ENCODE data around the gene KRTAP9-8. TPM values are rescaled to one million over a fixed set of nuclear protein-coding genes. Genes with fewer than 3 reads are reported as not detected.
"Not testable (repeated sequence)": the region's sequence is repeated elsewhere in the genome, so short reads cannot be mapped to it uniquely, and the experiment has no call there.

KRTAP9-8 gene
- total and polyA plus RNA-seq, 2 of the 8 experiments (the other 6 are each of a cell fraction or from before 2014, with no cell fraction given), result not detected

DNA sequence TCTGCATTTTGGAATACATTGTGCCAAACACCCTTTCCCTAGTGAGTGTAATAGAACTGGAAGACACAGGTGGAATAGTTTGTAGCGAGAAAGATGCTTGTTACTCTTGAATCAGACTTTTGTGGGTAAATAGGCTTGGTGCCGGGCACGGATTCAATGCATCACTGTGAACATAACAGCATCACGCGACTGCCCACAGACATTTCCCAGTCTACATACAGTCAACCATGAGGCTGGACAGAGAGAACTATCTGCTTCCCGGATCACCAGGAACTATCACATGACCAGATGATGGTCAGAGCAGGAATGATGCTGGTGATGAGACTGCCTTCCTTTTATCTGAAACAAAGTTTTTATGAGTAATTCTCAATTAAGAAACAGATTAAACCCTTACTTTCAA, 11.7 kb upstream of the KRTAP9-8 start:
- Histone ChIP-seq H2BK5ac (ENCODE audit: low read depth, low read length) (no peak overlapping the region), H3K18ac (ENCODE audit: extremely low read depth, low read length) (no peak overlapping the region), H3K9ac (replicated peaks in 1 of 4; ENCODE audit: extremely low read depth in 1 of 4, low read depth in 3 of 4, low read length in 3 of 4) (no peak overlapping the region), H3K9me3 (ENCODE audit: insufficient read depth in 2 of 2, low read depth in 1 of 2, low read length in 1 of 2) (no peaks in the 10 kb centered on the region), H3K27ac (ENCODE audit: low read depth, low read length) (no peak overlapping the region), H3K23me2 (ENCODE audit: low read depth, low read length) (no peaks in the 10 kb centered on the region), H3K79me1 (ENCODE audit: low read depth, low read length) (no peaks in the 10 kb centered on the region), H3K23ac (ENCODE audit: insufficient read length) (no peak overlapping the region), H4K91ac (replicated peaks; ENCODE audit: insufficient read length, low read length) (no peak overlapping the region), H3K4me2 (ENCODE audit: insufficient read depth in 1 of 2, low read depth in 2 of 2, low read length in 2 of 2) (no peak overlapping the region), H3K4me1 (replicated peaks in 1 of 4; ENCODE audit: control insufficient read depth in 3 of 4, insufficient read depth in 4 of 4, low read length in 3 of 4) (no peaks in the 10 kb centered on the region), H3K56ac (replicated peaks; ENCODE audit: insufficient read length, low read depth, low read length) (no peak overlapping the region), H3K14ac (ENCODE audit: insufficient read length) (no peak overlapping the region), H3K36me3 (ENCODE audit: control insufficient read depth in 2 of 4, insufficient read depth in 4 of 4, low read length in 3 of 4) (no peaks in the 10 kb centered on the region), H2BK120ac (replicated peaks; ENCODE audit: low read depth, low read length) (no peak overlapping the region), H3K4ac (replicated peaks; ENCODE audit: insufficient read length, low read depth, low read length) (no peak overlapping the region), H3K27me3 (replicated peaks in 1 of 4; ENCODE audit: control insufficient read depth in 3 of 4, extremely low read depth in 1 of 4, insufficient read depth in 3 of 4, low read length in 3 of 4) (no peaks in the 10 kb centered on the region), H2BK20ac (ENCODE audit: low read length) (no peak overlapping the region), H2AK5ac (ENCODE audit: low read depth, low read length) (no peak overlapping the region), H3K79me2 (ENCODE audit: control insufficient read depth in 1 of 2, insufficient read depth in 2 of 2, low read length in 2 of 2) (no peaks in the 10 kb centered on the region), H2AFZ (ENCODE audit: low read length) (peak overlapping the region; percentile 33; the same call in 1 of the 2 replicates), H2BK15ac (ENCODE audit: low read length) (no peak overlapping the region), H4K8ac (ENCODE audit: extremely low read depth, insufficient read depth, low read length) (no peak overlapping the region), H4K20me1 (replicated peaks in 1 of 2; ENCODE audit: control insufficient read depth in 1 of 2, insufficient read depth in 2 of 2, low read length in 2 of 2) (no peaks in the 10 kb centered on the region), H3K4me3 (ENCODE audit: extremely low read depth in 1 of 4, insufficient read depth in 2 of 4, low read depth in 3 of 4, low read length in 4 of 4) (no peak overlapping the region), H4K5ac (ENCODE audit: insufficient read length, low read depth, low read length) (no peak overlapping the region), H2BK12ac (ENCODE audit: low read depth, low read length) (no peak overlapping the region)
- ChIA-PET CTCF (ENCODE audit: partially characterized antibody) (interaction anchor here (1.1 kb wide), 1 partner anchor 14 kb away, joined by 3 read pairs; no protein-coding TSS in a partner anchor), POLR2A (ENCODE audit: partially characterized antibody) (no interaction called here)
- DNase-seq (ENCODE audit: low read depth in 1 of 2, low spot score in 2 of 2), result no peak
- WGBS, 2 experiments (ENCODE audit: extremely low coverage in 1 of 2, insufficient coverage in 1 of 2, insufficient read length in 1 of 2, insufficient replicate concordance in 2 of 2, low coverage in 1 of 2, low lambda C conversion rate in 2 of 2, missing lambda C conversion rate in 1 of 2), result 97% methylated on average over 6 of the region's 6 CpGs; no CpG with 5 or more reads in 1 of the 2 experiments
- FAIRE-seq, result no peak
- TF ChIP-seq TCF12 (IDR thresholded peaks at IDR 0.05; ENCODE audit: low read depth, low read length), result no peak

DNA sequence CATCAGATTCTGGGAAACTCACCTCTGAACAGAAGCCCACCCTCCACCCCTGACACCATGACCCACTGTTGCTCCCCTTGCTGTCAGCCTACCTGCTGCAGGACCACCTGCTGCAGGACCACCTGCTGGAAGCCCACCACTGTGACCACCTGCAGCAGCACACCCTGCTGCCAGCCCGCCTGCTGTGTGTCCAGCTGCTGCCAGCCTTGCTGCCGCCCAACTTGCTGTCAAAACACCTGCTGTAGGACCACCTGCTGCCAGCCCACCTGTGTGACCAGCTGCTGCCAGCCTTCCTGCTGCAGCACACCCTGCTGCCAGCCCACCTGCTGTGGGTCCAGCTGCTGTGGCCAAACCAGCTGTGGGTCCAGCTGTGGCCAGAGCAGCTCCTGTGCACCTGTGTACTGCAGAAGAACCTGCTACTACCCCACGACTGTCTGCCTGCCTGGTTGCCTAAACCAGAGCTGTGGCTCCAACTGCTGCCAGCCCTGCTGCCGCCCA, 11.2 kb upstream of the KRTAP9-8 start, which contains the start of gene KRTAP9-2:
TSS of gene KRTAP9-2 (plus strand) at position 51 of the 498 bp plus-strand sequence. CDS start at position 58, 7 bp downstream.
- H3K9ac ChIP-seq (replicated peaks in 1 of 4; ENCODE audit: extremely low read depth in 1 of 4, low read depth in 3 of 4, low read length in 3 of 4); H3K79me1 ChIP-seq (ENCODE audit: low read depth, low read length); H2BK20ac ChIP-seq (ENCODE audit: low read length); H3K36me3 ChIP-seq (ENCODE audit: control insufficient read depth in 2 of 4, insufficient read depth in 4 of 4, low read length in 3 of 4); H3K79me2 ChIP-seq (ENCODE audit: control insufficient read depth in 1 of 2, insufficient read depth in 2 of 2, low read length in 2 of 2); H3K9me3 ChIP-seq (ENCODE audit: insufficient read depth in 2 of 2, low read depth in 1 of 2, low read length in 1 of 2); H3K4me2 ChIP-seq (ENCODE audit: insufficient read depth in 1 of 2, low read depth in 2 of 2, low read length in 2 of 2); H3K56ac ChIP-seq (replicated peaks; ENCODE audit: insufficient read length, low read depth, low read length); H3K14ac ChIP-seq (ENCODE audit: insufficient read length); H2BK5ac ChIP-seq (ENCODE audit: low read depth, low read length); H3K23ac ChIP-seq (ENCODE audit: insufficient read length); H2AK5ac ChIP-seq (ENCODE audit: low read depth, low read length); H4K91ac ChIP-seq (replicated peaks; ENCODE audit: insufficient read length, low read length); H4K8ac ChIP-seq (ENCODE audit: extremely low read depth, insufficient read depth, low read length); H3K27ac ChIP-seq (ENCODE audit: low read depth, low read length); H3K4ac ChIP-seq (replicated peaks; ENCODE audit: insufficient read length, low read depth, low read length); H4K5ac ChIP-seq (ENCODE audit: insufficient read length, low read depth, low read length); H3K4me1 ChIP-seq (replicated peaks in 1 of 4; ENCODE audit: control insufficient read depth in 3 of 4, insufficient read depth in 4 of 4, low read length in 3 of 4); H3K23me2 ChIP-seq (ENCODE audit: low read depth, low read length); H2BK12ac ChIP-seq (ENCODE audit: low read depth, low read length); CTCF ChIA-PET (ENCODE audit: partially characterized antibody); H3K27me3 ChIP-seq (replicated peaks in 1 of 4; ENCODE audit: control insufficient read depth in 3 of 4, extremely low read depth in 1 of 4, insufficient read depth in 3 of 4, low read length in 3 of 4); DNase-seq (ENCODE audit: low read depth in 1 of 2, low spot score in 2 of 2); H3K18ac ChIP-seq (ENCODE audit: extremely low read depth, low read length); H2BK15ac ChIP-seq (ENCODE audit: low read length); POLR2A ChIA-PET (ENCODE audit: partially characterized antibody); H2BK120ac ChIP-seq (replicated peaks; ENCODE audit: low read depth, low read length); H3K4me3 ChIP-seq (ENCODE audit: extremely low read depth in 1 of 4, insufficient read depth in 2 of 4, low read depth in 3 of 4, low read length in 4 of 4); H4K20me1 ChIP-seq (replicated peaks in 1 of 2; ENCODE audit: control insufficient read depth in 1 of 2, insufficient read depth in 2 of 2, low read length in 2 of 2); FAIRE-seq: not testable (repeated sequence)
- WGBS, 2 experiments (ENCODE audit: extremely low coverage in 1 of 2, insufficient coverage in 1 of 2, insufficient read length in 1 of 2, insufficient replicate concordance in 2 of 2, low coverage in 1 of 2, low lambda C conversion rate in 2 of 2, missing lambda C conversion rate in 1 of 2), result 78% methylated on average over 3 of the region's 4 CpGs; no CpG with 5 or more reads in 1 of the 2 experiments
- H2AFZ ChIP-seq (ENCODE audit: low read length), result peak within 1 kb of the TSS; percentile 33; the same call in 1 of the 2 replicates

Measured in H1 (cell line).